Endothelial cell (in vitro differentiated cells): Measurements from ENCODE around the gene SSC4D. TPM values are rescaled to one million over a fixed set of nuclear protein-coding genes. Genes with fewer than 3 reads are reported as not detected.

ENCODE experiments used
- DNase-seq: peaks from one replicate; pipeline ENCODE4 v3.0.0; 2021; ENCODE audit warnings: low spot score
- H3K27ac Mint-ChIP-seq: one replicate; pipeline ENCODE4 v1.8.0; 2021; ENCODE audit warnings: mixed read lengths, inconsistent platforms; ENCODE audit not compliant: unreplicated experiment
- H3K27me3 Mint-ChIP-seq: one replicate; pipeline ENCODE4 v1.8.0; 2021; ENCODE audit warnings: mild to moderate bottlenecking, moderate library complexity, mixed read lengths, inconsistent platforms; ENCODE audit not compliant: unreplicated experiment
- H3K36me3 Mint-ChIP-seq: one replicate; pipeline ENCODE4 v1.8.0; 2021; ENCODE audit warnings: mild to moderate bottlenecking, low read depth, mixed read lengths, inconsistent platforms; ENCODE audit not compliant: unreplicated experiment
- H3K4me1 Mint-ChIP-seq: one replicate; pipeline ENCODE4 v1.8.0; 2021; ENCODE audit warnings: mild to moderate bottlenecking, mixed read lengths, inconsistent platforms; ENCODE audit not compliant: unreplicated experiment
- H3K4me3 Mint-ChIP-seq: one replicate; pipeline ENCODE4 v1.8.0; 2021; ENCODE audit warnings: mild to moderate bottlenecking, mixed read lengths, inconsistent platforms; ENCODE audit not compliant: unreplicated experiment
- H3K9me3 Mint-ChIP-seq: one replicate; pipeline ENCODE4 v1.8.0; 2021; ENCODE audit warnings: mixed read lengths, inconsistent platforms; ENCODE audit not compliant: unreplicated experiment
- total RNA-seq: library from RNA; stranded (reverse); fragmentation: NEBNext Ultra II Directional; extraction: Animal tissue kit (Norgen Biotek cat#: 25700); gene quantifications from one replicate; pipeline ENCODE4 v1.2.1, GENCODE V29; 2021; ENCODE audit not compliant: unreplicated experiment
- TF ChIP-seq, protein P1 (sequence below): fragments of 200-600 bp; sonication (generic); IDR thresholded peaks from one replicate; pipeline ENCODE4 v1.5.0; 2021; ENCODE audit warnings: antibody characterized with exemption; ENCODE audit not compliant: unreplicated experiment

SSC4D gene
- total RNA-seq, 1 donor from 2014 or later, result 15.6 TPM

DNA sequence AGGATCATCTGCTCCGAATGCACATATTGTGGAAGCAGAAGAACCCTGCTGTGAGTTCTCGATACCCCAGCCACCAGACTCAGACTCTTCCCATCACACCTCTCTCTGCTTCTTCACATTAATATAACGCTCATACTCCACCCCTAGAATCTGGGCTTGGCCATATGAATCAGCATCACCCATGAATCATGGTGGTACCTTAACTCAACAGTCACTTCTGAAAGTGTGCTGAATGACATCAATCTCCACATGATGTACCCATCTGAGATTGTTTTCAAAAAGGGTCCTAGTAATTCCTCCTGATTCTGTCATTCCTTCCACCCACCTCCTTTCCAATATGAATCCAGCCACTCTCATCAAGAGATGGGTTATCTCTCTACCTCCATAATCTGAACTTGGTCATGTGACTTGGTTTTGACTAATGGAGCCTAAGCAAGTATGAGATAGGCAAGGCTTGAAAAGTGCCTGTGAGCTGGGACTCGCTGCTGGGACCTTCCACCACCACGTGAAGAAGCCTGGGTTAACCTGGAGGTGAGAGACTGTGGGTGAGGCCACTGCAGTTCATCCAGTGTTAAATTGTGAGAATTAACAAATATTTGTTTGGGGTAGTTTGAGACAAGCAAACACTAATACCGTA is 66.1 kb downstream of the SSC4D start:
- peaks cover 55% of the 10 kb centered on the region for H3K36me3 Mint-ChIP-seq
- no peak overlapping the region for H3K27ac Mint-ChIP-seq
- peaks cover 3% of the 10 kb centered on the region for H3K27me3 Mint-ChIP-seq
- peaks cover 28% of the 10 kb centered on the region for H3K4me1 Mint-ChIP-seq
- DNase-seq, result no peak
- no peaks in the 10 kb centered on the region for H3K9me3 Mint-ChIP-seq
- TF ChIP-seq, protein P1, sequence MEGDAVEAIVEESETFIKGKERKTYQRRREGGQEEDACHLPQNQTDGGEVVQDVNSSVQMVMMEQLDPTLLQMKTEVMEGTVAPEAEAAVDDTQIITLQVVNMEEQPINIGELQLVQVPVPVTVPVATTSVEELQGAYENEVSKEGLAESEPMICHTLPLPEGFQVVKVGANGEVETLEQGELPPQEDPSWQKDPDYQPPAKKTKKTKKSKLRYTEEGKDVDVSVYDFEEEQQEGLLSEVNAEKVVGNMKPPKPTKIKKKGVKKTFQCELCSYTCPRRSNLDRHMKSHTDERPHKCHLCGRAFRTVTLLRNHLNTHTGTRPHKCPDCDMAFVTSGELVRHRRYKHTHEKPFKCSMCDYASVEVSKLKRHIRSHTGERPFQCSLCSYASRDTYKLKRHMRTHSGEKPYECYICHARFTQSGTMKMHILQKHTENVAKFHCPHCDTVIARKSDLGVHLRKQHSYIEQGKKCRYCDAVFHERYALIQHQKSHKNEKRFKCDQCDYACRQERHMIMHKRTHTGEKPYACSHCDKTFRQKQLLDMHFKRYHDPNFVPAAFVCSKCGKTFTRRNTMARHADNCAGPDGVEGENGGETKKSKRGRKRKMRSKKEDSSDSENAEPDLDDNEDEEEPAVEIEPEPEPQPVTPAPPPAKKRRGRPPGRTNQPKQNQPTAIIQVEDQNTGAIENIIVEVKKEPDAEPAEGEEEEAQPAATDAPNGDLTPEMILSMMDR, result no peak
- peak overlapping the region; percentile 70 for H3K4me3 Mint-ChIP-seq

DNA sequence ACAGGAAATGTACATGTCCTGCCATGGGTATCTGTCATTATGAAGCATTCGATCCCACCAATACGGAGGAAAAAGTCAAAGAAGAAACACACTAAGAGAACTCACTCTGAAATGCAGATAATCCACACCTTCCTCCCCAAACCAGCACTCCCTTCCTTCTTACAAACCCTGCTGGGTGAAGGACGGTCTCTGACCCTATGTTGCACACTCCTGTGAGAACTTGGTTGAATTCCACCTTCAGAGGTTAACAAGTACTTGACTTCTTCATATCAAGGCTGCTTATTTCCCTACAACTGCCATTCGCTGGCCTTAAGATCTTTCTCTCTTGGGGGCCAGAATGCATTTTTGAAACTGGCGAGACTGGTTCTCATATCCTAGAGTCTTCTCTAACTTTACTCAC is 67.3 kb downstream of the SSC4D start:
- no peaks in the 10 kb centered on the region for H3K9me3 Mint-ChIP-seq
- peaks cover 18% of the 10 kb centered on the region for H3K4me1 Mint-ChIP-seq
- H3K36me3 Mint-ChIP-seq, result peaks cover 51% of the 10 kb centered on the region
- peaks cover 3% of the 10 kb centered on the region for H3K27me3 Mint-ChIP-seq
- no peak overlapping the region for H3K27ac Mint-ChIP-seq
- DNase-seq, result no peak
- TF ChIP-seq, protein P1, result no peak
- peak overlapping the region; percentile 24 for H3K4me3 Mint-ChIP-seq

DNA sequence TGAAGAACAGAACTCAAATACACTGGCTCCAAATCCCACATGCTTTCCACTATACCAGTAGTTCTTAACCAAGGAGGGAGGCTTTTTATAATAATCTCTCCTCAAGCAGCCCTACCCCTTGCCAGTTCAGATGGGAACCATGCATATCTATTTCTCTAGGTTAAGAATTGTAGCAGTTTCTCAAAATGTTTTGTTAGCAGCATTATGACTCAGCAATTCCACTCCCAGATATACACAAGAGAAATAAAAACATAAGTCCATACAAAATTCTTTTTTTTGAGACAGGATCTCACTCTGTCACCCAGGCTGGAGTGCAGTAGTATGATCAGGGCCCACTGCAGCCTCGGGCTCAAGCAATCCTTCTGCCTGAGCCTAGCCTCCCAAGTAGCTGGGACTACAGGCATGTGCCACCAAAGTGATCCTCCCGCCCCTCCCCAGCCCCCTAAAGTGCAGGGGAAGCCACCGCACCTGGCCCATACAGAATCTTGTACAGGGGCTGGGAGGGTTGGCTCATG is 68.8 kb downstream of the SSC4D start:
- peaks cover 4% of the 10 kb centered on the region for H3K4me1 Mint-ChIP-seq
- H3K9me3 Mint-ChIP-seq, result no peaks in the 10 kb centered on the region
- H3K27me3 Mint-ChIP-seq, result peaks cover 3% of the 10 kb centered on the region
- peaks cover 42% of the 10 kb centered on the region for H3K36me3 Mint-ChIP-seq
- H3K27ac Mint-ChIP-seq, result no peak overlapping the region
- DNase-seq, result no peak
- H3K4me3 Mint-ChIP-seq, result no peak overlapping the region
- TF ChIP-seq, protein P1, result no peak

Other genes with a start within 250 kb of the SSC4D start
- 27.1 TPM for gene SRRM3, start 207.8 kb downstream of the SSC4D start, total RNA-seq
- gene HSPB1, start 107.0 kb downstream of the SSC4D start, total RNA-seq, result 581 TPM
- 136 TPM for gene YWHAG, start 50.7 kb downstream of the SSC4D start, total RNA-seq
- gene ZP3, start 15.3 kb upstream of the SSC4D start, total RNA-seq, result 105 TPM
- 35.4 TPM for gene DTX2, start 52.0 kb upstream of the SSC4D start, total RNA-seq
- 0.87 TPM for gene UPK3B, start 100.9 kb upstream of the SSC4D start, total RNA-seq
- not detected for gene SPDYE16, start 133.6 kb upstream of the SSC4D start, total RNA-seq
- gene POMZP3, start 217.6 kb upstream of the SSC4D start, total RNA-seq, result 237 TPM